ENCODE results near the gene DDX41. TPM values are rescaled to one million over a fixed set of nuclear protein-coding genes. Genes with fewer than 3 reads are reported as not detected.

Gene DDX41
- total RNA-seq, 1 experiment from 2014 or later: 133 TPM

DNA sequence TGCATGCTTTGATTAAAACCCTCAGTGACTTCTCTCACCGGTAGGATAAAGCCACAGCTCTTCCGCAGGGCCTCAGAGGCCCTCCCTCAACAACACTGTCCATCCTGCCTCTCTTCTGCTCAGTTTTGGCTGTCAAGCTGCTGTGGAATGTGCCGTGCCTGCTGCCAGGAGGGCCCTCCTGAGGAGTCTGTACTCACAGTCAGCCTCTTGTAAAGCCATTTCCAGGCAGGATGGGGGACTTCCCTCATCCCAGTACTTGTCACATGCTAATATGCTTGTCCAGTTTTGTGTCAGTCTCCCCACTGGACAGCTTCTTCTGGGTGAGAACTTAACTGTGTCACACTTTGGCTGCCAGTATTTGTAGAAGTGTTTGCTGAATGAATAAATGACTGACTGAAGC is 13.9 kb upstream of the DDX41 start:
- no peak overlapping the region for H3K9ac ChIP-seq (ENCODE audit: extremely low read depth, insufficient read length, low read length)
- H4K5ac ChIP-seq (ENCODE audit: insufficient read length, low read depth, low read length): no peak overlapping the region
- H2BK5ac ChIP-seq (ENCODE audit: insufficient read length, low read length): no peak overlapping the region
- no peak overlapping the region for H2BK120ac ChIP-seq (ENCODE audit: low read depth, low read length, poor library complexity, severe bottlenecking)
- H3K79me2 ChIP-seq (ENCODE audit: insufficient read depth, low read length): no peaks in the 10 kb centered on the region
- H2BK12ac ChIP-seq (ENCODE audit: insufficient read length, low read depth, low read length): no peak overlapping the region
- no peak overlapping the region for H3K4me3 Mint-ChIP-seq
- H4K8ac ChIP-seq (replicated peaks; ENCODE audit: insufficient read length, low read depth, low read length): no peak overlapping the region
- no peaks in the 10 kb centered on the region for H3K79me1 ChIP-seq (ENCODE audit: insufficient read depth, low read depth, low read length, poor library complexity, severe bottlenecking)
- no peak overlapping the region for H3K18ac ChIP-seq (ENCODE audit: insufficient read length, low read depth, low read length)
- no peaks in the 10 kb centered on the region for H3K9me3 Mint-ChIP-seq
- H3K23me2 ChIP-seq (ENCODE audit: insufficient read length, low read depth, low read length, poor library complexity, severe bottlenecking): no peaks in the 10 kb centered on the region
- no peaks in the 10 kb centered on the region for H4K20me1 ChIP-seq (ENCODE audit: control insufficient read depth, insufficient read depth, insufficient read length)
- no peak overlapping the region for H3K4me2 ChIP-seq (ENCODE audit: insufficient read depth, insufficient read length, low read length)
- no peak overlapping the region for H2AFZ ChIP-seq (ENCODE audit: low read length)
- no peaks in the 10 kb centered on the region for H3K27me3 Mint-ChIP-seq (ENCODE audit: low read depth)
- no peak overlapping the region for H3T11ph ChIP-seq (ENCODE audit: low read length)
- no peaks in the 10 kb centered on the region for H3K4me1 Mint-ChIP-seq
- no peak overlapping the region for H3K4ac ChIP-seq (ENCODE audit: low read depth, low read length)
- H3K9me3 ChIP-seq (ENCODE audit: control insufficient read depth, low read depth, low read length): no peaks in the 10 kb centered on the region
- H3K4me1 ChIP-seq (ENCODE audit: insufficient read depth, low read length): no peaks in the 10 kb centered on the region
- WGBS (ENCODE audit: extremely low coverage, insufficient read length, low lambda C conversion rate): no CpG with 5 or more reads among the region's 3 CpGs
- peaks cover 22 to 41% (median 28%) of the 10 kb centered on the region in 3 experiments; a peak in 6 of 7 replicates for H3K36me3 Mint-ChIP-seq (ENCODE audit: insufficient read depth in 1 of 3, low read depth in 3 of 3)
- H3K56ac ChIP-seq (ENCODE audit: insufficient read length, low read depth, low read length): no peak overlapping the region
- H3K27ac Mint-ChIP-seq: peak overlapping the region in 1 of 3 experiments; percentile 63; a peak in 1 of 7 replicates
- H3K27ac ChIP-seq (ENCODE audit: insufficient read length, low read depth, low read length): no peak overlapping the region
- H4K91ac ChIP-seq (ENCODE audit: insufficient read length, low read depth, low read length): no peak overlapping the region
- no peak for TF ChIP-seq CTCF (conservative IDR thresholded peaks at IDR 0.05)
- H2BK20ac ChIP-seq (ENCODE audit: low read depth, low read length, poor library complexity, severe bottlenecking): no peak overlapping the region
- no peaks in the 10 kb centered on the region for H3K27me3 ChIP-seq (ENCODE audit: insufficient read depth, low read length)
- H3K23ac ChIP-seq (ENCODE audit: insufficient read length, low read depth, low read length): no peak overlapping the region
- no peak overlapping the region for H3K14ac ChIP-seq (ENCODE audit: insufficient read depth, low read length)
- DNase-seq: no peak
- no peak overlapping the region for H2AK5ac ChIP-seq (ENCODE audit: insufficient read length, low read length)
- H2BK15ac ChIP-seq (ENCODE audit: low read depth, low read length): no peak overlapping the region

All from H9 (cell line).